BLaER1 (cell line): ENCODE results near the gene LCAT.
"Not testable (repeated sequence)": the region's sequence is repeated elsewhere in the genome, so short reads cannot be mapped to it uniquely, and the experiment has no call there.

Source experiments
- H3K27ac ChIP-seq: shearing (Covaris generic); formaldehyde crosslinking; 2 replicates; pipeline ENCODE4 v1.8.1; 2022
- H3K27me3 ChIP-seq: shearing (Covaris generic); formaldehyde crosslinking; 2 replicates; pipeline ENCODE4 v1.8.1; 2022
- H3K36me3 ChIP-seq: shearing (Covaris generic); formaldehyde crosslinking; 2 replicates; pipeline ENCODE4 v1.8.1; 2022
- H3K4me1 ChIP-seq: shearing (Covaris generic); formaldehyde crosslinking; 2 replicates; pipeline ENCODE4 v1.8.1; 2022
- H3K4me2 ChIP-seq: shearing (Covaris generic); formaldehyde crosslinking; 2 replicates; pipeline ENCODE4 v1.8.1; 2022
- H3K4me3 ChIP-seq: shearing (Covaris generic); formaldehyde crosslinking; 2 replicates; pipeline ENCODE4 v1.8.1; 2022
- H3K9ac ChIP-seq: shearing (Covaris generic); formaldehyde crosslinking; 2 replicates; pipeline ENCODE4 v1.8.1; 2022
- H3K9me3 ChIP-seq: shearing (Covaris generic); formaldehyde crosslinking; 2 replicates; pipeline ENCODE4 v1.8.1; 2022
- H4K20me1 ChIP-seq: shearing (Covaris generic); formaldehyde crosslinking; 2 replicates; pipeline ENCODE4 v1.8.1; 2022
- Cebpa-rat ChIP-seq: shearing (Covaris generic); IDR thresholded peaks from 2 replicates; pipeline ENCODE4 v1.8.1; 2022

LCAT gene

DNA sequence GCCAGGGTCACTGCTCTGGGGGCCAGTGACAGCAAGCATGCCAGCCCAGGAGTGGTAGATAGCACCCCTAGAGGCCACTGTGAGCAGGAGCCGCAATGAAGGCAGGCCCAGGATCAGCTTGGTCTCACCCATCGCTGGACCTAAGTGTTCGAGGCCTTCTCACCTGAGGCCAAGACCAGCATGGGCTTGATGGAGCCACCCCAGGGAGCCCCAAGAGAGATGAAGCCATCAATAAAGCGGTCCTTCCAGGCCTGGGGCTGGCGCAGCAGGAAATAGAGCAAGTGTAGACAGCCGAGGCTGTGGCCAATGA is 1.8 kb downstream of the LCAT start:
- no peak for TF ChIP-seq Cebpa-rat

DNA sequence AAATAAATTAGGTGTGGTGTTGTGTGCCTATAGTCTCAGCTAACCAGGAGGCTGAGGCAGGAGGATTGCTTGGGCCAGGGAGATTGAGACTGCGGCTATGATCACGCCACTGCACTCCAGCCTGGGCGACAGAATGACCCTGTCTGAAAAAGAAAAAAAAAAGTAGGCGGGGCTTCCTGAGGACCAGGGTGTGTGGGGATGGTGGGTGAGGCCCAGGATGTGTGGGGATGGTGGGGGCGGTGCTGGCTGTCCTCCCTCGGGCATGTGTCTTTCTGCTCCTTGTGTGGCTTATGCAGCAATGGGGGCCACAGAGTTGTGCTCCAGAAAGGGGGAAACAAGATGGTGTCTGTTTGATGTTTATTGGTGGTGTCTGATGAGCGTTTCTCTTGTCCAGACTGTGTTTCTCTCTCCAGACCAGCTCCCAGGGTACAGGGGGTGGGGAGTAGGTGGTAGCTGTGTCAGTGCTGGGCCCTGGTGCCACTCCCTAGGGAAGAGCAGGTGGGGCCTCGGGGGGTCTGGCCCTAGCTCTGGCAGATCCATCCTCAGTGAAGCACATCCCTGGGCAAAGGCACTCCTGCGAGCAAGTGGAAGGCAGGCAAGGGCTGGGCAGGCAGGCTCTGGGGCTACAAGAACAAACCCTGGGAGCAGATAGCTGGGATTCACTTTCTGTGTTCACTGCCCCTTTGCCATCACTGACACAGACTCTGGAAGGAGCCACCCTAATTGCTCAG is 2.3 kb downstream of the LCAT start:
- H3K4me1 ChIP-seq, result peaks cover 53% of the 10 kb centered on the region
- H3K27me3 ChIP-seq, result no peaks in the 10 kb centered on the region
- H4K20me1 ChIP-seq, result peaks cover 9% of the 10 kb centered on the region; the same call in 1 of the 2 replicates
- H3K4me3 ChIP-seq, result no peak overlapping the region
- no peak overlapping the region for H3K27ac ChIP-seq
- no peak overlapping the region for H3K9ac ChIP-seq
- TF ChIP-seq Cebpa-rat, result no peak
- H3K4me2 ChIP-seq, result peak overlapping the region; percentile 20
- no peaks in the 10 kb centered on the region for H3K9me3 ChIP-seq
- peaks cover 47% of the 10 kb centered on the region for H3K36me3 ChIP-seq

More for the DNA sequence above, 1.8 kb downstream of the LCAT start:
- H3K9ac ChIP-seq, result no peak overlapping the region
- no peak overlapping the region for H3K27ac ChIP-seq
- no peaks in the 10 kb centered on the region for H3K27me3 ChIP-seq
- H4K20me1 ChIP-seq, result peaks cover 9% of the 10 kb centered on the region; the same call in 1 of the 2 replicates
- peaks cover 54% of the 10 kb centered on the region for H3K4me1 ChIP-seq
- H3K36me3 ChIP-seq, result peaks cover 52% of the 10 kb centered on the region
- peak overlapping the region; percentile 20 for H3K4me2 ChIP-seq
- no peak overlapping the region for H3K4me3 ChIP-seq
- H3K9me3 ChIP-seq, result no peaks in the 10 kb centered on the region

DNA sequence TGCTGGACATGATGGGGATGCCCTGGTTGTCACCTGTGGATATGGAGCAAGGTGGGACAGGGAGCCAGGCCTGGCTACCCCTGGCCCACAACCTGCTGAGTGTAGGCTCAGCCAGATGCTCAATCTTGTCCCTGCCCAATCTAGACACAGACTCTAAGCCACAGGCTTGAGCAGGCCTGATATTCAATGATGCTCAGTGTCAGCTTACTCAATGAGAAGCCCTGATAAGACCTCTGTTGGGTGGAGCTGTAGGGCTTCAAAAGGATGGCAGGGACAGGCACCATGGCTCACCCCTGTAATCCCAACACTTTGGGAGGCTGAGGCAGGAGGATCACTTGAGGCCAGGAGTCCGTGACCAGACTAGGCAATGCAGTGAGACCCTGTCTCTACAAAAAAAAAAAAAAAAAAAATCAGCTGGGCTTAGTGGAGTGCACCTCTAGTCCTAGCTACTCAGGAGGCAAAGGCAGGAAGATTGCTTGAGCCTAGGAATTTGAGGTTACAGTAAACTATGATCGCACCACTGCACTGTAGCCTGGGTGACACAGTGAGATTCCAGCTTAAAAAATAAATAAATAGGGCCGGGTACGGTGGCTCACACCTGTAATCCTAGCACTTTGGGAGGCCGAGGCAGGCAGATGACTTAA is 3.4 kb downstream of the LCAT start:
- peaks cover 37% of the 10 kb centered on the region for H3K36me3 ChIP-seq
- no peak for TF ChIP-seq Cebpa-rat

GRCh38 chr16:67939507-67940445 is 4.1 kb downstream of the LCAT start:
- Histone ChIP-seq H3K27ac (no peak overlapping the region), H4K20me1 (peaks cover 9% of the 10 kb centered on the region), H3K4me2 (peak overlapping the region; percentile 56), H3K4me1 (peaks cover 57% of the 10 kb centered on the region), H3K9ac (no peak overlapping the region; the same call in 1 of the 2 replicates), H3K4me3 (no peak overlapping the region), H3K36me3 (peaks cover 35% of the 10 kb centered on the region), H3K27me3 (no peaks in the 10 kb centered on the region), H3K9me3 (no peaks in the 10 kb centered on the region)
- TF ChIP-seq Cebpa-rat, result no peak

More for the DNA sequence above, 3.4 kb downstream of the LCAT start:
- Histone ChIP-seq H3K9me3 (no peaks in the 10 kb centered on the region), H4K20me1 (peaks cover 1% of the 10 kb centered on the region; the same call in 1 of the 2 replicates), H3K4me1 (peaks cover 49% of the 10 kb centered on the region), H3K4me2 (peak overlapping the region; percentile 56), H3K27ac (no peak overlapping the region), H3K9ac (no peak overlapping the region; the same call in 1 of the 2 replicates), H3K4me3 (no peak overlapping the region), H3K27me3 (no peaks in the 10 kb centered on the region)

DNA sequence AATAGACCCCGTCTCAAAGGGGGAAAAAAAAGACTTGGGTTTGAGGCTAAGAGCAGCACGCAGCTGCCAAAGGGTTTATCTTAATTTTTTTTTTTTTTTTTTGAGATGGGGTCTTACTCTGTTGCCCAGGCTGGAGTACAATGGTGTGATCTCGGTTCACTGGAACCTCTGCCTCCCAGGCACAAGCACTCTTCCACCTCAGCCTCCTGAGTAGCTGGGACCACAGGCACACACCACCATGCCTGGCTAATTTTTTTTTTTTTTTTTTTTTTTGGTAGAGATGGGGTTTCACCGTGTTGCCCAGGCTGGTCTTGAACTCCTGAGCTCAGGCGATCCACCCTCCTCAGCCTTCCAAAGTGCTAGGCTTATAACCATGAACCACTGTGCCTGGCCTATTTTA is 6.2 kb downstream of the LCAT start:
- peaks cover 23% of the 10 kb centered on the region for H4K20me1 ChIP-seq
- peak overlapping the region; percentile 88 for H3K4me2 ChIP-seq
- H3K4me1 ChIP-seq, result peaks cover 61% of the 10 kb centered on the region
- not testable (repeated sequence) for H3K4me3 ChIP-seq, H3K9me3 ChIP-seq, H3K27me3 ChIP-seq, H3K9ac ChIP-seq
- H3K27ac ChIP-seq, result peak overlapping the region; percentile 96; the same call in 1 of the 2 replicates
- peaks cover 35% of the 10 kb centered on the region for H3K36me3 ChIP-seq

- Histone ChIP-seq H3K36me3 (peaks cover 35% of the 10 kb centered on the region), H3K4me2 (peak overlapping the region; percentile 88), H3K9me3 (no peaks in the 10 kb centered on the region), H3K4me3 (peak overlapping the region; percentile 93), H3K27ac (peak overlapping the region; percentile 96), H4K20me1 (peaks cover 29% of the 10 kb centered on the region), H3K27me3 (no peaks in the 10 kb centered on the region), H3K4me1 (peaks cover 56% of the 10 kb centered on the region), H3K9ac (peak overlapping the region; percentile 95)
- TF ChIP-seq Cebpa-rat, result no peak
Observed at GRCh38 chr16:67936880-67937605, 6.9 kb downstream of the LCAT start.

DNA sequence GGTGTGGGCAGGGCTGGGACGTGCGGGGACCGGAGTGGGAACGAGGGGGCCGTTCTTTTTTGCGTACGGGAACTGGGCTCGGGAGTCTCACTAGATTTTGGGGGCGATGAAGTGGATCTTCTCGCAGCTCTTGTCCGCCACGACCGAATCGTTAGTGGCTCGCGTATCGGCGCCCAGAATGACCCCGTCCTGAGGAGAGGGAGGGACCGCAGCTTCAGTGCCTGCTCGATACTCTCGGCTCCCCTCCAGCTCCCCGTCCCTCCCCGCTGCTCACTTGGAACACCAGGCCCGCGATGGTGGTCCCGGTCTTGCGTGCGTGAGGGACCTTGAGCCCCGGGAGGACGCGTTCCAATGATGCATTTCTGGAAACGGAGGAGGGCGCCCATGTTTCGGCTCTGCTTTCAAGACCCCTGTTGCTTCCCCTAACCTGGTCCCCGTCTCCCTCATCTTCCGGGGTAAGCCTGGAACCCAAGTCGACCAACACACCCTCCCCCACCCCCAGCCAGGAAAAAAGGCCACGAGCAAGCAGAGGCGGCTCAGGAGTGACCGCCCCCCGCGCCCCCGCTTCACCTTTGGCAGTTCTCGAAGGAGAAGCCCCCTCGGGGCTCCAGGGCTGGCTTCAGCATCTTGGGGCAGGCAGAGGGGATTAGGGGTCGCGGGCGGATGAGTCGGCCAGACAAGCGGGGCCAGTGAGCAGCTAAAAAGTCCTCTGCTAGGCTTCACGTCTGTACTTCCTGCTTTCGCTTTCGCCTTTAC is 7.6 kb downstream of the LCAT start, which contains the start of gene PSMB10:
PSMB10 (minus strand) TSS at position 727 of the 756 bp plus-strand sequence; CDS start at position 626, 101 bp downstream.
- no peak for TF ChIP-seq Cebpa-rat
- Histone ChIP-seq H3K4me3 (peak within 1 kb of the TSS; percentile 93), H3K4me2 (peak within 1 kb of the TSS; percentile 88), H3K27me3 (no peaks in the 10 kb centered on the region), H3K36me3 (peaks cover 40% of the 10 kb centered on the region), H3K9ac (peak within 1 kb of the TSS; percentile 95), H3K9me3 (no peaks in the 10 kb centered on the region), H3K27ac (peak within 1 kb of the TSS; percentile 96), H4K20me1 (peaks cover 36% of the 10 kb centered on the region), H3K4me1 (peaks cover 48% of the 10 kb centered on the region)

GRCh38 chr16:67935402-67936123 is 8.4 kb downstream of the LCAT start:
- Histone ChIP-seq H3K9ac (peak overlapping the region; percentile 95), H3K9me3 (no peaks in the 10 kb centered on the region), H3K27me3 (no peaks in the 10 kb centered on the region), H3K27ac (peak overlapping the region; percentile 96), H4K20me1 (peaks cover 36% of the 10 kb centered on the region), H3K4me3 (peak overlapping the region; percentile 93), H3K36me3 (peaks cover 45% of the 10 kb centered on the region), H3K4me1 (peaks cover 41% of the 10 kb centered on the region), H3K4me2 (peak overlapping the region; percentile 88)
- no peak for TF ChIP-seq Cebpa-rat
